Liver (tissue), 3 donors: Measurements from ENCODE around the gene ATM.
"Not testable (repeated sequence)": the region's sequence is repeated elsewhere in the genome, so short reads cannot be mapped to it uniquely, and the experiment has no call there.

ENCODE experiments used
- EGR1 ChIP-seq, 2 donors: IDR thresholded peaks; 2 replicates each; pipeline ENCODE4 v1.6.1; 2016 to 2018; ENCODE audit warnings: antibody characterized with exemption in 2 of 2, low read depth in 2 of 2
- FOXA1 ChIP-seq: IDR thresholded peaks from 2 replicates; pipeline ENCODE4 v1.6.1; 2016; ENCODE audit warnings: antibody characterized with exemption
- HNF4A ChIP-seq, 2 donors: conservative IDR thresholded peaks; 2 replicates each; pipeline ENCODE4 v1.6.1; 2016; ENCODE audit warnings: antibody characterized with exemption in 2 of 2, mild to moderate bottlenecking in 2 of 2
- RAD21 ChIP-seq, 2 donors: IDR thresholded peaks; 2 replicates each; pipeline ENCODE4 v1.6.1; 2016; ENCODE audit warnings: antibody characterized with exemption in 2 of 2, mild to moderate bottlenecking in 2 of 2
- RXRA ChIP-seq, 2 donors: IDR thresholded peaks; 2 replicates each; pipeline ENCODE4 v1.6.1; 2017 to 2018; ENCODE audit warnings: antibody characterized with exemption in 2 of 2, mild to moderate bottlenecking in 1 of 2
- TAF1 ChIP-seq: conservative IDR thresholded peaks from 2 replicates; pipeline ENCODE4 v1.6.1; 2016; ENCODE audit warnings: antibody characterized with exemption, mild to moderate bottlenecking
- YY1 ChIP-seq: IDR thresholded peaks from 2 replicates; pipeline ENCODE4 v1.6.1; 2016; ENCODE audit warnings: antibody characterized with exemption, mild to moderate bottlenecking
- TF ChIP-seq, protein P1 (sequence below): IDR thresholded peaks from 2 replicates; pipeline ENCODE4 v1.6.1; 2016; ENCODE audit warnings: antibody characterized with exemption
- TF ChIP-seq, protein P2 (sequence below): IDR thresholded peaks from 2 replicates; pipeline ENCODE4 v1.6.1; 2016; ENCODE audit warnings: antibody characterized with exemption
- TF ChIP-seq, protein P3 (sequence below): fragments of 150-350 bp; IDR thresholded peaks from 2 replicates; pipeline ENCODE4 v1.5.1; 2017; ENCODE audit warnings: improper control_type of control experiment, low read depth, low read length; ENCODE audit not compliant: missing input control
- TF ChIP-seq, protein P4 (sequence below): IDR thresholded peaks from 2 replicates; pipeline ENCODE4 v1.6.1; 2016; ENCODE audit warnings: antibody characterized with exemption
- TF ChIP-seq, protein P5 (sequence below): IDR thresholded peaks from 2 replicates; pipeline ENCODE4 v1.6.1; 2016; ENCODE audit warnings: antibody characterized with exemption, mild to moderate bottlenecking
- donor health status: healthy.
- donor health status: healthy.

DNA sequence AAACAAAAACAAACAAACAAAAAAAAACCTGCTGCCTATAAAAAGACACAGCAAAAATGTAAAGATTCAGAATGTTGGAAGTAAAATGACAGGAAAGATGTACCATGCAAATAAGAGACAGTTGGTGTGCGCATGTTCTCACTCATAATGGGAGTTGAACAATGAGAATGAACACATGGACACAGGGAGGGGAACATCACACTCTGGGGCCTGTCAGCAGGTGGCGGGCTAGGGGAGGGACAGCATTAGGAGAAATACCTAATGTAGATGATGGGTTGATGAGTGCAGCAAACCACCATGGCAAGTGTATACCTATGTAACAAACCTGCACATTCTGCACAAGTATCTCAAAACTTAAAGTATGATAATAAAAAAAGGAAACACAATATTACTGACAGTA, 194.7 kb downstream of the ATM start:
- TF ChIP-seq, protein P1, sequence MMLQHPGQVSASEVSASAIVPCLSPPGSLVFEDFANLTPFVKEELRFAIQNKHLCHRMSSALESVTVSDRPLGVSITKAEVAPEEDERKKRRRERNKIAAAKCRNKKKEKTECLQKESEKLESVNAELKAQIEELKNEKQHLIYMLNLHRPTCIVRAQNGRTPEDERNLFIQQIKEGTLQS = not testable (repeated sequence)
- TF ChIP-seq, protein P2, sequence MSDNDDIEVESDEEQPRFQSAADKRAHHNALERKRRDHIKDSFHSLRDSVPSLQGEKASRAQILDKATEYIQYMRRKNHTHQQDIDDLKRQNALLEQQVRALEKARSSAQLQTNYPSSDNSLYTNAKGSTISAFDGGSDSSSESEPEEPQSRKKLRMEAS = not testable (repeated sequence)
- TF ChIP-seq, protein P3, sequence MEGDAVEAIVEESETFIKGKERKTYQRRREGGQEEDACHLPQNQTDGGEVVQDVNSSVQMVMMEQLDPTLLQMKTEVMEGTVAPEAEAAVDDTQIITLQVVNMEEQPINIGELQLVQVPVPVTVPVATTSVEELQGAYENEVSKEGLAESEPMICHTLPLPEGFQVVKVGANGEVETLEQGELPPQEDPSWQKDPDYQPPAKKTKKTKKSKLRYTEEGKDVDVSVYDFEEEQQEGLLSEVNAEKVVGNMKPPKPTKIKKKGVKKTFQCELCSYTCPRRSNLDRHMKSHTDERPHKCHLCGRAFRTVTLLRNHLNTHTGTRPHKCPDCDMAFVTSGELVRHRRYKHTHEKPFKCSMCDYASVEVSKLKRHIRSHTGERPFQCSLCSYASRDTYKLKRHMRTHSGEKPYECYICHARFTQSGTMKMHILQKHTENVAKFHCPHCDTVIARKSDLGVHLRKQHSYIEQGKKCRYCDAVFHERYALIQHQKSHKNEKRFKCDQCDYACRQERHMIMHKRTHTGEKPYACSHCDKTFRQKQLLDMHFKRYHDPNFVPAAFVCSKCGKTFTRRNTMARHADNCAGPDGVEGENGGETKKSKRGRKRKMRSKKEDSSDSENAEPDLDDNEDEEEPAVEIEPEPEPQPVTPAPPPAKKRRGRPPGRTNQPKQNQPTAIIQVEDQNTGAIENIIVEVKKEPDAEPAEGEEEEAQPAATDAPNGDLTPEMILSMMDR = peak; percentile 33
- TF ChIP-seq, protein P4, sequence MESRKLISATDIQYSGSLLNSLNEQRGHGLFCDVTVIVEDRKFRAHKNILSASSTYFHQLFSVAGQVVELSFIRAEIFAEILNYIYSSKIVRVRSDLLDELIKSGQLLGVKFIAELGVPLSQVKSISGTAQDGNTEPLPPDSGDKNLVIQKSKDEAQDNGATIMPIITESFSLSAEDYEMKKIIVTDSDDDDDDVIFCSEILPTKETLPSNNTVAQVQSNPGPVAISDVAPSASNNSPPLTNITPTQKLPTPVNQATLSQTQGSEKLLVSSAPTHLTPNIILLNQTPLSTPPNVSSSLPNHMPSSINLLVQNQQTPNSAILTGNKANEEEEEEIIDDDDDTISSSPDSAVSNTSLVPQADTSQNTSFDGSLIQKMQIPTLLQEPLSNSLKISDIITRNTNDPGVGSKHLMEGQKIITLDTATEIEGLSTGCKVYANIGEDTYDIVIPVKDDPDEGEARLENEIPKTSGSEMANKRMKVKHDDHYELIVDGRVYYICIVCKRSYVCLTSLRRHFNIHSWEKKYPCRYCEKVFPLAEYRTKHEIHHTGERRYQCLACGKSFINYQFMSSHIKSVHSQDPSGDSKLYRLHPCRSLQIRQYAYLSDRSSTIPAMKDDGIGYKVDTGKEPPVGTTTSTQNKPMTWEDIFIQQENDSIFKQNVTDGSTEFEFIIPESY = not testable (repeated sequence)
- TF ChIP-seq, protein P5, sequence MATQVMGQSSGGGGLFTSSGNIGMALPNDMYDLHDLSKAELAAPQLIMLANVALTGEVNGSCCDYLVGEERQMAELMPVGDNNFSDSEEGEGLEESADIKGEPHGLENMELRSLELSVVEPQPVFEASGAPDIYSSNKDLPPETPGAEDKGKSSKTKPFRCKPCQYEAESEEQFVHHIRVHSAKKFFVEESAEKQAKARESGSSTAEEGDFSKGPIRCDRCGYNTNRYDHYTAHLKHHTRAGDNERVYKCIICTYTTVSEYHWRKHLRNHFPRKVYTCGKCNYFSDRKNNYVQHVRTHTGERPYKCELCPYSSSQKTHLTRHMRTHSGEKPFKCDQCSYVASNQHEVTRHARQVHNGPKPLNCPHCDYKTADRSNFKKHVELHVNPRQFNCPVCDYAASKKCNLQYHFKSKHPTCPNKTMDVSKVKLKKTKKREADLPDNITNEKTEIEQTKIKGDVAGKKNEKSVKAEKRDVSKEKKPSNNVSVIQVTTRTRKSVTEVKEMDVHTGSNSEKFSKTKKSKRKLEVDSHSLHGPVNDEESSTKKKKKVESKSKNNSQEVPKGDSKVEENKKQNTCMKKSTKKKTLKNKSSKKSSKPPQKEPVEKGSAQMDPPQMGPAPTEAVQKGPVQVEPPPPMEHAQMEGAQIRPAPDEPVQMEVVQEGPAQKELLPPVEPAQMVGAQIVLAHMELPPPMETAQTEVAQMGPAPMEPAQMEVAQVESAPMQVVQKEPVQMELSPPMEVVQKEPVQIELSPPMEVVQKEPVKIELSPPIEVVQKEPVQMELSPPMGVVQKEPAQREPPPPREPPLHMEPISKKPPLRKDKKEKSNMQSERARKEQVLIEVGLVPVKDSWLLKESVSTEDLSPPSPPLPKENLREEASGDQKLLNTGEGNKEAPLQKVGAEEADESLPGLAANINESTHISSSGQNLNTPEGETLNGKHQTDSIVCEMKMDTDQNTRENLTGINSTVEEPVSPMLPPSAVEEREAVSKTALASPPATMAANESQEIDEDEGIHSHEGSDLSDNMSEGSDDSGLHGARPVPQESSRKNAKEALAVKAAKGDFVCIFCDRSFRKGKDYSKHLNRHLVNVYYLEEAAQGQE = not testable (repeated sequence)
- not testable (repeated sequence) for TF ChIP-seq YY1; RXRA (IDR thresholded peaks at IDR 0.05); EGR1 (IDR thresholded peaks at IDR 0.05; ENCODE audit: low read depth in 2 of 2); HNF4A (conservative IDR thresholded peaks at IDR 0.05); FOXA1; TAF1
- peak; percentile 76 to 78 for TF ChIP-seq RAD21 (IDR thresholded peaks at IDR 0.05)
